Aorta (tissue), 5 donors: ENCODE data around the gene PIK3CA. TPM values are rescaled to one million over a fixed set of nuclear protein-coding genes. Genes with fewer than 3 reads are reported as not detected.
A peak's percentile ranks its signal among the peaks of the same experiment; 100 is the strongest.
"Not testable (repeated sequence)": the region's sequence is repeated elsewhere in the genome, so short reads cannot be mapped to it uniquely, and the experiment has no call there.

Experiments
- ATAC-seq: fragments of 200-7000 bp; cut with Tn5 transposase; one replicate; pipeline ENCODE4 v1.9.1; 2022; ENCODE audit warnings: moderate library complexity; ENCODE audit not compliant: low FRiP score
- DNase-seq, 2 donors: peaks; one replicate each; pipeline ENCODE4 v3.0.0-alpha.2; 2020
- H3K27ac ChIP-seq, 2 donors: one replicate each; pipeline ENCODE4 v1.5.1; 2013; ENCODE audit warnings: low read length in 2 of 2, mild to moderate bottlenecking in 2 of 2, moderate library complexity in 2 of 2, control low read depth in 1 of 2, inconsistent platforms in 1 of 2, low read depth in 1 of 2
- H3K27me3 ChIP-seq, 2 donors: one replicate each; pipeline ENCODE4 v1.6.1; 2013; ENCODE audit warnings: control low read depth in 1 of 2, low read length in 1 of 2, mild to moderate bottlenecking in 1 of 2, moderate library complexity in 1 of 2; ENCODE audit not compliant: insufficient read depth in 2 of 2, control insufficient read depth in 1 of 2
- H3K36me3 ChIP-seq, 2 donors: one replicate each; pipeline ENCODE4 v1.6.1; 2013; ENCODE audit warnings: control low read depth in 1 of 2, low read length in 1 of 2, mild to moderate bottlenecking in 1 of 2; ENCODE audit not compliant: insufficient read depth in 2 of 2, control insufficient read depth in 1 of 2
- H3K4me1 ChIP-seq, 2 donors: one replicate each; pipeline ENCODE4 v1.6.1; 2013; ENCODE audit warnings: low read length in 2 of 2, control low read depth in 1 of 2, mild to moderate bottlenecking in 1 of 2, moderate library complexity in 1 of 2; ENCODE audit not compliant: insufficient read depth in 2 of 2, control insufficient read depth in 1 of 2
- H3K4me3 ChIP-seq, 2 donors: one replicate each; pipeline ENCODE4 v1.5.1; 2013; ENCODE audit warnings: low read length in 2 of 2, control low read depth in 1 of 2, mild to moderate bottlenecking in 1 of 2
- H3K9me3 ChIP-seq: one replicate; pipeline ENCODE4 v1.6.1; 2013; ENCODE audit warnings: mild to moderate bottlenecking, low read length; ENCODE audit not compliant: control insufficient read depth
- WGBS, 2 donors: extraction: QIAGEN DNeasy Blood & Tissue Kit; methylation state at CpG; one replicate each; pipeline ENCODE4 v1.1.7; 2013; 5-methylcytosine and 5-hydroxymethylcytosine counted together
- intact Hi-C, 2 donors: fragments of 100-400 bp; cut with DNase I; formaldehyde crosslinking; loops; one replicate each; pipeline versions ENCODE4 v1.14.2 to v1.15.0; 2022
- long read RNA-seq, 2 donors: library from polyadenylated mRNA; unstranded; transcript quantifications; one replicate each; pipeline ENCODE4 v2.0.0, GENCODE V29; 2020 to 2021
- polyA plus RNA-seq, 2 donors: library from polyadenylated mRNA; stranded (reverse); fragments of 200-250 nt; gene quantifications; one replicate each; pipeline ENCODE4 v1.2.3, GENCODE V29; 2013
- total RNA-seq, 2 donors: library from RNA; stranded (reverse); fragmentation: NEBNext Ultra II Directional; extraction: Animal tissue kit (Norgen Biotek cat#: 25700); gene quantifications; one replicate each; pipeline ENCODE4 v1.2.1, GENCODE V29; 2021
- donor health status: healthy with polysubstance abuse.
- donor health status: Bipolar disorder and iron deficiency.
- donor health status: DM: no; HTN: no; CAD: no.
- donor health status: DM: no; HTN: no; CAD: no.
- donor health status: DM: yes; HTN: yes; CAD: no.

PIK3CA gene
- 10 to 100 TPM; 37.6 to 39.1 TPM for total RNA-seq
- 10 to 100 TPM in 1 of 2 donors, 1 to 10 TPM in 1; 7.6 to 13.9 TPM for polyA plus RNA-seq
- long read RNA-seq, donor 1, partial matches to known transcripts = 3 of 9 reads
- long read RNA-seq, donor 1, other reads (novel, unspliced or antisense) = 6 of 9 reads
- long read RNA-seq, donor 2, full-length matches to known transcripts = 4 of 19 reads
- long read RNA-seq, donor 2, partial matches to known transcripts = 4 of 19 reads
- long read RNA-seq, donor 2, other reads (novel, unspliced or antisense) = 11 of 19 reads

DNA sequence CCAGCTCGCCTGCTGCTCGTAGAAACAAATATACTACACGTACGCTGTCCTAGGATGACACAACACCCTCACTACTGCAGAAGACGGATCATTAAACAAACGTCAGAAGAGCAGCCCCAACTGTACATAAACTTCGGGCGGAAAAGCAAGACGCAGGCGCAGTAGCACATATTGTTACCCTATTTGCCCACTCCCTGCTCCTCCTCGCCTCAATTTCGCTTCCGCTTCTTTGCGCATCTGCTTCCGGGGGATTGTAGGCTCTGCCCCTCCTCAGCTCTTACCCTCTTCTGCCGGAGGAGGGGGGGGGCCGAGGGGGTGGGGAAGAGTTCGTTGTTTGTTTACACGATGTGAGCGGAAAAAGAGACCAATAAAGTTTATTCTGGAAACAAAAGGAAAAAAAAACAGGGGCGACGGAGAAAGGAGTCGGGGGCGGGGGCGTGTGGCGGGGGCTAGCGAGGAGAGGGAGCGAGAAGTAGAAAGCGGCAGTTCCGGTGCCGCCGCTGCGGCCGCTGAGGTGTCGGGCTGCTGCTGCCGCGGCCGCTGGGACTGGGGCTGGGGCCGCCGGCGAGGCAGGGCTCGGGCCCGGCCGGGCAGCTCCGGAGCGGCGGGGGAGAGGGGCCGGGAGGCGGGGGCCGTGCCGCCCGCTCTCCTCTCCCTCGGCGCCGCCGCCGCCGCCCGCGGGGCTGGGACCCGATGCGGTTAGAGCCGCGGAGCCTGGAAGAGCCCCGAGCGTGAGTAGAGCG, at the start of gene PIK3CA:
PIK3CA (plus strand) TSS at position 485 of the 743 bp plus-strand sequence. CDS start 50,469 bp downstream, outside the sequence.
- intact Hi-C loops = loop anchor here (2.0 to 5.0 kb wide), 5 partner anchors 34 to 174 kb away; partner anchors contain the start of gene ZNF639 (in 1 of the 2)
- WGBS, 2 donors = 0% methylated on average over 39 to 67 of the region's 67 CpGs
- peak; percentile 98 for ATAC-seq
- Histone ChIP-seq H3K9me3 (no peaks in the 10 kb centered on the region), H3K4me3 (peak within 1 kb of the TSS; percentile 94 to 100), H3K36me3 (no peaks in the 10 kb centered on the region), H3K4me1 (peaks cover 0 to 7% of the 10 kb centered on the region in 2 donors), H3K27me3 (no peaks in the 10 kb centered on the region), H3K27ac (peak within 1 kb of the TSS; percentile 86 to 96)
- peak; percentile 96 to 97 for DNase-seq

DNA sequence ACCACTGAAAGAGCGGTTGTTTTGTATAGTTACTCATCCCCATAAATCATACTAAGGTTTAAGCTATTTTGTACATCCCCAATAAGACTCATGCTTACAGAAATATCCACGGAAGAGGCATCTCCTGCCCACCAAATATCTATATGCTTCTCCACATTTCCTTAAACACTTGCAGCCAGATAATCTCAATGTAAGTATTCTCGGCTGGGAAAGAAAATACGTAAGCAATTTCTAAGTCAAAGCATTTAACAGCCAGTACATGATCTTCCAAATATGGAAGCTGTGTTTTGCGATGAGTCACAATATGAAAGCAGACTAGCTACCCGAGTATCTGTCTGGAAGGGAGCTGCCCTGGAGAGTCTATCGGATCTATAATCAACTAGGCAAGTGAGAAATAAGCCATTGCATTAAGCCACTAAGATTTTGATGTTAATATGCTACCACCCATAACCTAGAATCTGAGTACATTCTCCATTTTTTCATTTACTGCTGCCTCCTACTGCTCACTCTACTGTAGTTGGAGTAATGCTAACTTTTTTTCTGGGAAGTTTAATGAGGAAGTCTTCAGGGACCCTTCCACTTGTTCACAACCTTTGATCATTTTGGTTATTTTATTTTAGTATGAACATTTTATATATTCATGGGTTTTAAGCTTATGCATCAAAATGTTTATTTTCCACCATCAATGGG, 49.6 kb upstream of the PIK3CA start:
- Histone ChIP-seq H3K27ac (no peak overlapping the region), H3K27me3 (peaks cover 0 to 2% of the 10 kb centered on the region in 2 donors), H3K9me3 (no peaks in the 10 kb centered on the region), H3K4me3 (no peak overlapping the region), H3K36me3 (no peaks in the 10 kb centered on the region), H3K4me1 (no peaks in the 10 kb centered on the region)
- 59 to 65% methylated on average over 7 of the region's 7 CpGs for WGBS, 2 donors
- ATAC-seq = no peak
- DNase-seq = no peak
- intact Hi-C loops = no loop called here

DNA sequence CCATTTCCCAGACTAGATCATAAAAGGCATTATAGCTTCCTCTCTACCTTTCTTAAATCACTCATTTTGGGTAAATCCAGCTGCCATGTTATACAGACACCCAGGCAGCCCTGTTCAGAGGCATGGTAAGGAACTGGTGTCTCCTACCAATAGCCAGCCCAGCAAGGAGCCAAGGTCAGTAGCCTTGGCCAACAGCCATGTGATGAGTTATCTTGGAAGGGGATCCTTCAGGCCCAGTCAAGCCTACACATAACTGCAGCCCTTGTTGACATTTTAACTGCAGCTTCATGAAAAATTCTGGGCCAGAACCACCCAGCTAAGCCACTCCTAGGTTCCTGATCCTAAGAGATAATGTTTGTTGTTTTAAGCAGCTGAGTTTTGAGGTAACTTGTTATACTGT, 47.5 kb upstream of the PIK3CA start:
- no peak overlapping the region for H3K4me3 ChIP-seq
- no peaks in the 10 kb centered on the region for H3K36me3 ChIP-seq
- no peak for ATAC-seq
- H3K9me3 ChIP-seq = no peaks in the 10 kb centered on the region
- H3K4me1 ChIP-seq = no peaks in the 10 kb centered on the region
- intact Hi-C loops = loop anchor here in 1 of 2 donors (5.0 kb wide), 1 partner anchor 217 kb away; no protein-coding TSS in a partner anchor
- H3K27ac ChIP-seq = no peak overlapping the region
- no peaks in the 10 kb centered on the region for H3K27me3 ChIP-seq
- DNase-seq = no peak

DNA sequence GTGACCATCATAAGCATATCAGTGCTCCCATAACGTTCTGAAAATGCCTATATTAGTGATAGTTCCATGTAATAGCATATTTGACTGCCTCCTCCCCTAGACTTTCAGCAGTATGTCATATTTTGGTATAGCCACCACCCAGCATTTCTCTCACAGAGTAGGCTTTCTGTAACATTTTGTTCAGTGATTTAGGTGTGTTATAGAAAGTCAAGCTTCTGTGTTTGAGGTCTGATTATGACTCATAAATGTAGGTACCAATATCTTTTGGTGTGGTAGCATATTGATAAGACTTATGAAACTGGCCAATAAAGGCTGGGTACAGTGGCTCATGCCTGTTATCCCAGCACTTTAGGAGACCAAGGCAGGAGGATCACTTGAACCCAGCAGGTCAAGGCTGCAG, 42.3 kb upstream of the PIK3CA start:
- no peaks in the 10 kb centered on the region for H3K9me3 ChIP-seq
- H3K27me3 ChIP-seq = no peaks in the 10 kb centered on the region
- no peaks in the 10 kb centered on the region for H3K4me1 ChIP-seq
- H3K27ac ChIP-seq = no peak overlapping the region
- intact Hi-C loops = loop anchor here in 1 of 2 donors (5.0 kb wide), 1 partner anchor 211 kb away; no protein-coding TSS in a partner anchor
- 18 to 27% methylated on average over 1 of the region's 1 CpG for WGBS, 2 donors
- H3K4me3 ChIP-seq = no peak overlapping the region
- H3K36me3 ChIP-seq = no peaks in the 10 kb centered on the region
- ATAC-seq (no peak), DNase-seq (no peak)

DNA sequence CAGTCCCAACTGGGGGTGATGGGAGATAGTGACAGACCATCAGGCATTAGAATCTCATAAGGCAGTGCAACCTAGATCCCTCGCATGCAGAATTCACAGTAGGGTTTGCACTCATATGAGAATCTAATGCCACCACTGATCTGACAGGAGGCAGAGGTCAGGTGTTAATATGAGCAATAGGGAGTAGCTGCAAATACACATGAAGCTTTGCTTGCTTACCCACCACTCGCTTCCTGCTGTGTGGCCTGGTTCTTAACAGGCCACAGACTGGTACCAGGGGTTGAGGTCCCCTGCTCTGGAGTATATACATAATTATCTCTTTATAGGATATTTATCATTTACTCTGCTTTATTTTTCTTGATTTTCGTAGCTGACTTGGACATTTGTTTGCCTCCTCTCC, 40.5 kb upstream of the PIK3CA start:
- no peaks in the 10 kb centered on the region for H3K36me3 ChIP-seq
- no peaks in the 10 kb centered on the region for H3K9me3 ChIP-seq
- no peaks in the 10 kb centered on the region for H3K4me1 ChIP-seq
- H3K4me3 ChIP-seq = no peak overlapping the region
- ATAC-seq = no peak
- H3K27ac ChIP-seq = no peak overlapping the region
- 81 to 88% methylated on average over 3 of the region's 3 CpGs for WGBS, 2 donors
- no peaks in the 10 kb centered on the region for H3K27me3 ChIP-seq
- intact Hi-C loops = loop anchor here in 1 of 2 donors (5.0 kb wide), 1 partner anchor 210 kb away; no protein-coding TSS in a partner anchor
- DNase-seq = no peak

DNA sequence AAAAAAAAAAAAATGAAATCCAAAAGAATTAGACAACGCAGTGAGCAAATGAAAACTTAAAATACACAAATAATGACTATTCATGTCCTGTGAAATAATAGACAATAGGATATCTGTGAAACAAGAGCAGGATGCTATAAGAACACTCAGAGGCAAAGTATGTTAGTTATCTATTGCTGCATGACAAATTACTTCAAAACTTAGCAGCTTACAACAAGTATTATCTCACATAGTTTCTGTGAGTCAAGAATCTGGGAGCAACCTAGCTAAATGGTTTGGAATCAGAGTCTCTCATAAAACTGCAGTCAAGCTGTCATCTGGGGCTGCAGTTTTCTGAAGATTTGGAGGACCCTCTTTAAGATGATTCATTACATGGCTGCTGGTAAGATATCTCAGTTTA, 40.1 kb upstream of the PIK3CA start:
- WGBS, 2 donors = 56 to 72% methylated on average over 1 of the region's 1 CpG
- intact Hi-C loops = loop anchor here in 1 of 2 donors (5.0 kb wide), 1 partner anchor 209 kb away; no protein-coding TSS in a partner anchor
- H3K9me3 ChIP-seq = no peaks in the 10 kb centered on the region
- no peak overlapping the region for H3K4me3 ChIP-seq
- no peak for DNase-seq
- H3K27me3 ChIP-seq = no peaks in the 10 kb centered on the region
- ATAC-seq = no peak
- H3K36me3 ChIP-seq = no peaks in the 10 kb centered on the region
- no peak overlapping the region for H3K27ac ChIP-seq
- H3K4me1 ChIP-seq = no peaks in the 10 kb centered on the region

DNA sequence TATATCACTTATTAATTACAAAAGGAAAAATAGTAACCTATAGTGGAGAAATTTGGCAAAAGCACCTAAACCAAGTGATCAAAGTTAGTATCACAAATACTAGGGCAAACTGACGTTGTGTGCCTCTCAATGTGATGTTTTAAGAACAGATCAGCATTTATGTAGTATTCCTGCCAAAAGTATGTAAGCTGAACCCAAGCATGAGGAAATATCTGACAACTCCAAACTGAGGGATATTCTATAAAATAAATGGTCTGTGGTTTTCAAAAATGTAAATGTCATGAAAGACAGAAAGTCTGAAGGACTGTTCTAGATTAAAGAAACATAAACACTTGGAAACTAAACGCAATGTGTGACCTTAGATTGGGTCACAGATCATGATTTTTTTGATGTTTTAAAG, 34.3 kb upstream of the PIK3CA start:
- Histone ChIP-seq H3K27ac (no peak overlapping the region), H3K27me3 (no peaks in the 10 kb centered on the region), H3K9me3 (no peaks in the 10 kb centered on the region), H3K4me1 (no peaks in the 10 kb centered on the region), H3K36me3 (no peaks in the 10 kb centered on the region), H3K4me3 (no peak overlapping the region)
- no peak for ATAC-seq
- WGBS, 2 donors = 10 to 14% methylated on average over 2 of the region's 2 CpGs
- no peak for DNase-seq
- intact Hi-C loops = no loop called here

DNA sequence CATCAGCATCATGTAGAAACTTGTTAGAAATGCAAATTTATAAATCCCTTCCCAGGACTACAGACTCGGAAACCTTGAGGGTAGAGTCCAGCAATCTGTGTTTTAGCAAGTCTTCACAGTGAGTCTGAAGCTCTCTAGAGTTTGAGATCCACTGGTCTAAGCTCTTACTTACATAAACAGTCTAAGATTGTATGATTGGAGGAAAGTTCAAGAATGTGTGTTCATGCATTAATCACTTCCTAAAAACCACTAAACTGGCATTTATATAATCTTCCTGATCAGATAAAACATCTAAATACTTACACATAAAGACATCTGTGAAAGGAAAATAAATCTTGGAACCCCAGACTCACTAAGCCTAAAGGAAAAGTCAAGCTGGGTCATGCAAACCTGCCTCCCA, 32.7 kb upstream of the PIK3CA start:
- DNase-seq, intact Hi-C loops, H3K27ac ChIP-seq, ATAC-seq, H3K27me3 ChIP-seq, H3K4me3 ChIP-seq, H3K9me3 ChIP-seq, H3K36me3 ChIP-seq, H3K4me1 ChIP-seq: not testable (repeated sequence)
- WGBS, 2 donors = 41 to 48% methylated on average over 1 of the region's 1 CpG
